Mammary epithelial cell (primary cell): ENCODE data around the gene PATJ.

Source experiments
- EZH2 ChIP-seq: IDR thresholded peaks from 2 replicates; pipeline ENCODE4 v1.6.1; 2012; ENCODE audit warnings: low read length, inconsistent platforms, borderline replicate concordance
- TF ChIP-seq, protein P1 (sequence below), 2 donors: IDR thresholded peaks in 1 of 2; conservative IDR thresholded peaks in 1 of 2; 2 replicates each; pipeline ENCODE4 v1.5.1; 2011 to 2012; ENCODE audit warnings: inconsistent platforms in 2 of 2, low read length in 2 of 2, mild to moderate bottlenecking in 2 of 2, control low read depth in 1 of 2, low read depth in 1 of 2; ENCODE audit not compliant: insufficient read depth in 1 of 2; ENCODE audit errors: extremely low read depth in 1 of 2

DNA sequence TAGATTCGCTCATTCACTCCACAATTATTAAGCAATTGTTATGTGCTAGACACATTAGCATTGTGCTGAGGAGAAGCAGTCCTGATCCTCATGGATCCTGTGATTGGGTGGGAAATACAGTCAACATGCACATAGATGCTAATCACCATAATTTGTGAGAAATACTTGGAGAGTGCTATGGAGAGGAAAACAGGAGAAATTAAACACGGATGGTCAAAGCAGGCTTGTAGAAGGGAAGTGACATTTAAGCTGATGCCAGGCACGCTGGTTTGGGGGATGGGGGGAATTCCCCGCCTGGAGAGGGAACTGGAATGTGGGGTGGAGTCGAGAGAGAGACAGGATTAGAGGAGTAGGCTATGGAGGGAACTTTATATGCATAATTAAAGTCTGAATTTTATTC lies 400.2 kb downstream of the PATJ start:
- TF ChIP-seq, protein P1, sequence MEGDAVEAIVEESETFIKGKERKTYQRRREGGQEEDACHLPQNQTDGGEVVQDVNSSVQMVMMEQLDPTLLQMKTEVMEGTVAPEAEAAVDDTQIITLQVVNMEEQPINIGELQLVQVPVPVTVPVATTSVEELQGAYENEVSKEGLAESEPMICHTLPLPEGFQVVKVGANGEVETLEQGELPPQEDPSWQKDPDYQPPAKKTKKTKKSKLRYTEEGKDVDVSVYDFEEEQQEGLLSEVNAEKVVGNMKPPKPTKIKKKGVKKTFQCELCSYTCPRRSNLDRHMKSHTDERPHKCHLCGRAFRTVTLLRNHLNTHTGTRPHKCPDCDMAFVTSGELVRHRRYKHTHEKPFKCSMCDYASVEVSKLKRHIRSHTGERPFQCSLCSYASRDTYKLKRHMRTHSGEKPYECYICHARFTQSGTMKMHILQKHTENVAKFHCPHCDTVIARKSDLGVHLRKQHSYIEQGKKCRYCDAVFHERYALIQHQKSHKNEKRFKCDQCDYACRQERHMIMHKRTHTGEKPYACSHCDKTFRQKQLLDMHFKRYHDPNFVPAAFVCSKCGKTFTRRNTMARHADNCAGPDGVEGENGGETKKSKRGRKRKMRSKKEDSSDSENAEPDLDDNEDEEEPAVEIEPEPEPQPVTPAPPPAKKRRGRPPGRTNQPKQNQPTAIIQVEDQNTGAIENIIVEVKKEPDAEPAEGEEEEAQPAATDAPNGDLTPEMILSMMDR (conservative IDR thresholded peaks at IDR 0.05 in 1 of 2, IDR thresholded peaks at IDR 0.05 in 1 of 2; ENCODE audit: extremely low read depth in 1 of 2, insufficient read depth in 1 of 2, low read depth in 1 of 2, low read length in 2 of 2): no peak
- no peak for TF ChIP-seq EZH2
